NCI-H2171 treated with DMSO at 0.1 percent for 48 hours (cell line): ENCODE data around the gene ZC3H18.

Source experiments
- DNase-seq: peaks from one replicate; lab custom pipeline; 2025; lab: John Stamatoyannopoulos, UW

Gene ZC3H18

GRCh38 chr16:88640498-88641247, 70.5 kb downstream of the ZC3H18 start:
- no peak for DNase-seq

GRCh38 chr16:88642881-88643643, 72.9 kb downstream of the ZC3H18 start:
- DNase-seq: no peak

- DNase-seq: no peak
Measured at GRCh38 chr16:88643644-88643932, 73.4 kb downstream of the ZC3H18 start.

GRCh38 chr16:88645455-88645854, 75.3 kb downstream of the ZC3H18 start:
- no peak for DNase-seq

- no peak for DNase-seq
Measured at GRCh38 chr16:88645941-88646340, 75.7 kb downstream of the ZC3H18 start.

- DNase-seq: no peak
Measured at GRCh38 chr16:88646345-88647034, 76.3 kb downstream of the ZC3H18 start.

GRCh38 chr16:88647178-88648070, 77.2 kb downstream of the ZC3H18 start:
- no peak for DNase-seq

GRCh38 chr16:88649195-88649923, 79.2 kb downstream of the ZC3H18 start:
- peak; percentile 70 for DNase-seq

- no peak for DNase-seq
Measured at GRCh38 chr16:88649924-88650748, 79.9 kb downstream of the ZC3H18 start.

GRCh38 chr16:88650749-88651275, 80.6 kb downstream of the ZC3H18 start, which contains the start of gene CYBA:
TSS of gene CYBA (minus strand) at chr16:88651053. CDS start at chr16:88651013, 40 bp downstream.
- peak; percentile 33 for DNase-seq

- no peak for DNase-seq
Measured at GRCh38 chr16:88651276-88651988, 81.2 kb downstream of the ZC3H18 start.

- no peak for DNase-seq
Measured at GRCh38 chr16:88651989-88652761, 82.0 kb downstream of the ZC3H18 start.

GRCh38 chr16:88652762-88653063, 82.5 kb downstream of the ZC3H18 start:
- DNase-seq: no peak

- DNase-seq: no peak
Measured at GRCh38 chr16:88653101-88653500, 82.9 kb downstream of the ZC3H18 start.

GRCh38 chr16:88653596-88654362, 83.6 kb downstream of the ZC3H18 start:
- DNase-seq: no peak

- DNase-seq: no peak
Measured at GRCh38 chr16:88654363-88655052, 84.3 kb downstream of the ZC3H18 start.

- DNase-seq: no peak
Measured at GRCh38 chr16:88655053-88655732, 85.0 kb downstream of the ZC3H18 start.
